IPS-18c (cell line): ENCODE data around the gene CADM1.

Source experiments
- H3K4me3 ChIP-seq: 2 replicates; pipeline ENCODE4 v1.7.0; 2013; ENCODE audit warnings: low read depth, mild to moderate bottlenecking, low read length, moderate library complexity; ENCODE audit not compliant: insufficient read depth
- H3K9me3 ChIP-seq: one replicate; pipeline ENCODE4 v1.6.1; 2013; ENCODE audit warnings: mild to moderate bottlenecking, low read length, moderate library complexity; ENCODE audit not compliant: control insufficient read depth, insufficient read depth

CADM1 gene

DNA sequence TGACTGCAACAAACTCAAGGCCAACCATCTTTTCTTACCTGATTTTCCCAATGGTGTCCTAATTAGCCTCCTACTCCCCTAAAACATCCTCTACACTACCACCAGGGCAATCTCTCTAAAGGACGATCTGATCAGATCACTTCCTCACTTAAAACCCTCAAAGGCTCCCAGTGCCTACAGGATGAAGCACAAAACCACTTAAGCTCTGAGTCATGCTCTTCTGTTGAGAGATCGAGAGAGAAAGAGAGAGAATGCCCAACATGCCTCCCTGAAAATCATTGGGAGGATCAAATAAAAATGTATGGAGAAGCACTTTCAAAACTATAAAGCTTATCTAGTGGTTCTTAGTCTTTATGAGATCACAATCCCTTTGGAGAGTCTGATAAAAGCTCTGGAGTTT, 171.1 kb downstream of the CADM1 start:
- Histone ChIP-seq H3K9me3 (peaks cover 2% of the 10 kb centered on the region), H3K4me3 (no peak overlapping the region)

DNA sequence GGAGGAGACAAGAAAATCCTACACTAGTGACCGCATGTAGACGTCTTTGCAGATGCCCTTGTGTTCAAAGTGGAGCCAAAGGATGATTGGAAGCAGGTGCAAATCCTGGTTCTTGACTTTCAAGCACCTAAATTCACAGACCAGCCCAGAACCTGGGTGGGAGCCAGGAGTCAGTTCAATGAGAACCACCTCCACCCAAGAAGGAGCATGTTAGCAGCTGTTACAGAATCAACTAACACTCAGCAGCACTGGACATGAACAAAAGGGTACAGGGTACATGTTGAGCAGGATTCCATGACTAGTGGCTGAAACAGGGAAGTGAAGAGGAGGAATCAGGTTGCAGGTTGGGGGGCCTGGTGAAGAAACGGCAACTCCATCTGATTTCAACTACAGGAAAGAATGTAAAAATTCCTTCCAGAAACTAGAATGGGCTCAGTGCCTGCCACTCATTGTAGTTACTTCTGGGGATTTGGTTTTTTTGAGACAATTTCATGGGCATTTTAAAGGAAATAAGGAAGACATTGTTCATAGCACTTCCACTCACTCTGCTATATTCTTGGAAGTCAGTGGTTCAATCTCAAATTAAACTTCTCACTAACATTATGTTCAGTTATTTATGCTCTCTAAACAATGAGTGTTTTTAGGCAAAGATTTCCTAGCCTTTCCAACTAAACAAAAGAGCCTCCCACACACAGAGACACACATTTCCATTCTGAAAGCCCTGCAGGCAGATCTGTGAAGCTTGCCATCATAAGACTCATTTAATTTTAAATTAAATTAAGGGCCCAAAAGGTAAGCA, 173.3 kb downstream of the CADM1 start:
- Histone ChIP-seq H3K4me3 (no peak overlapping the region), H3K9me3 (peaks cover 2% of the 10 kb centered on the region)

DNA sequence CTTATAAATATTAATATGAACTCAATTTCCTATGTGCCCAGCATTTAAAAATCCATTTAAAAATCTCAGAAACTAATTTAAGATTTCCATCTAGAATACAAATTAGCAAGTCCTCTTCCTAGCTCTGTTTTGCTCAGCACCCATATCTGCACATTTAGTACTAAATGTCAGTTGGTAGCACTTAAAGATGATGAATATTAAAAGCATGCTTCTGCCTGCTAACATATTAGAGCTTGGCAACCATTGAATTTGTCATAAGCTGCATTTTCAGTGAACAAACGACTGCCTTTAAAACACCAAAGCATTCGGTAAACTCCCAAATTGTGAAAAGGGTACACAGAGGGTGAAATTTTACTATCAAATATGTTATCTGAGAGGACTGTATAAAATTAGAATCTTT, 177.7 kb downstream of the CADM1 start:
- no peak overlapping the region for H3K4me3 ChIP-seq
- peaks cover 2% of the 10 kb centered on the region for H3K9me3 ChIP-seq

DNA sequence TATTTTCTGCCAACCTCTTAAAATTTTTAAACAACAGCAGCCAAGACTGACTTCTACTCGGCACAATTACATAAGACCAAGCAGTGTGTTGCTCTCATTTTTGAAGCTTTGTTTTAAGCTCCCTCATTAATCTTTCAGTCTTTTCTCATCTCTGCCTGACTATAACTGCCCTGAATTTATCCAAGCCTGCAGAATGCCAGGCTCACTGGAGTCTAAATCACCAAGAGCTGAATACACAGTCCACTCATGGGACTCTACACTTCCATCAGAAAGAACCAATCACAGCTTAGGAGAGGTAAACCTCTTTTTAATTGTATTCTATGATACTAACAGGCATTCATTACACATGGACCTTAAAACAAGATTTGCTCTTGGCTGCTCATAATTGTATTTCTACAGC, 178.7 kb downstream of the CADM1 start:
- Histone ChIP-seq H3K4me3 (no peak overlapping the region), H3K9me3 (peaks cover 2% of the 10 kb centered on the region)

DNA sequence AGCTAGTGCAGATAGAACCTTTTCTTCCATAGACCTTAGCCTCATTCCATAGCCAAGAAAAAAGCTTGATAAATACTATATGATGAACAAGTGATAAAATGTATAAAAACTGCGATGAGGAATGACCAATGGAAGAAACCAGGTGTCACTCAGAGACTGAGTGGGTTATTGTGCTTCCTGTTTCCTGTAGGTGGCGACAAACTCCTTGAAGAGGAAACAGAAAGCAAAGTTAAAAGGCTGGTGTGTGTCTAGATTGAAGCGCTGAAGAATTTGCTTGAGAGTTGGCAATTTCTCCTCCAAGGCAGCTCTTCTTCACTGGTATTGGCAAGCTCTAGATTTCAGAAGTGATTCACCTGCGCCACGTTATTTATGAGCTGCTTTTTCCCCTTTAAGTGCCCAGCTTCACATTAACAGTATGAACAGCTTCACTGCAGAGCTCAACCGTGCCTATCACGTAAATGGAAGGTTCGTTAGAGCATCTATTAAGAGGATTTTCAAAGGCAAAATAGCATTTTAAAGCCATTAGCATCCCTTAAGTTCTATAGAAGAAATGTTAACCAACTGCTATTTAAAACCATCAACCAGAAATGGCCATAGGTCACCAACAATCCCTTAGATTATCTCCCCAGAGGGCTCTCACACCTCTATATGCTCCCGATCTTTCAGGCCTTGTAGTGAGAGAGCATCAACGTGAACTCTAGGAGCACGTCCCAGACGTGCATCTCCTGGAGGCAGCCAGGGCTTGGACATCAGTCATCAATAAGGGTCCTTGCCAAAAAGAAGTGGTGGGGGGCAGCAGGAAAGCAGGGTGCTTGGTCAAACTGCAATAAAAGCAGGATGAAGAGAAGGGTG, 179.4 kb downstream of the CADM1 start:
- H3K4me3 ChIP-seq, result no peak overlapping the region

DNA sequence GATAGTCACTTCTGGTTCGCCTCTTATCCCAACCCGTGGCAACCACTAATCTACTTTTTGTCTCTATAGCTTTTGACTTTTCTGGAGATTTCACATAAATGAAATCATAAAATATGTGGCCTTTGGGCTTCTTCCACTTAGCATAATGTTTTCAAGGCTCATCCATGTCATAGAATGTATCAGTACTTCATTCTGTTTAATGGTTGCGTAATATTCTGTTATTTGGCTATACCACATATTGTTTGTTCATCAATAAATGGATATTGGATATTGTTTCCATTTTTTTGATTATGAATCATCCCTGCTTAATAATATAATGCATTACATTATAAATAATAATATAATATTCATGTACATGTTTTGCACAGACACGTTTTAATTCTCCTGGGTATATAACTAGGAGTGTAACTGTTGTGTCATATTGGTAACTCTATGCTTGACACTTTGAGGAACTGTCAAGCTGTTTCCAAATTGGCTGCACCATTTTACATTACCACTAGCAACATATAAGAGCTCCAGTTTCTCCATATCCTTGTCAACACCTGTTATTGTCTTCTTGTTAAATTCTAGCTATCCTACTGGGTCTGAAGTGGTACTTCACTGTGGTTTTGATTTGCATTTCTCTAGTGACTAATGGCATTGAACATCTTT, 181.5 kb downstream of the CADM1 start:
- Histone ChIP-seq H3K9me3 (no peaks in the 10 kb centered on the region), H3K4me3 (no peak overlapping the region)

More for the DNA sequence above, 179.4 kb downstream of the CADM1 start:
- H3K9me3 ChIP-seq, result no peaks in the 10 kb centered on the region

DNA sequence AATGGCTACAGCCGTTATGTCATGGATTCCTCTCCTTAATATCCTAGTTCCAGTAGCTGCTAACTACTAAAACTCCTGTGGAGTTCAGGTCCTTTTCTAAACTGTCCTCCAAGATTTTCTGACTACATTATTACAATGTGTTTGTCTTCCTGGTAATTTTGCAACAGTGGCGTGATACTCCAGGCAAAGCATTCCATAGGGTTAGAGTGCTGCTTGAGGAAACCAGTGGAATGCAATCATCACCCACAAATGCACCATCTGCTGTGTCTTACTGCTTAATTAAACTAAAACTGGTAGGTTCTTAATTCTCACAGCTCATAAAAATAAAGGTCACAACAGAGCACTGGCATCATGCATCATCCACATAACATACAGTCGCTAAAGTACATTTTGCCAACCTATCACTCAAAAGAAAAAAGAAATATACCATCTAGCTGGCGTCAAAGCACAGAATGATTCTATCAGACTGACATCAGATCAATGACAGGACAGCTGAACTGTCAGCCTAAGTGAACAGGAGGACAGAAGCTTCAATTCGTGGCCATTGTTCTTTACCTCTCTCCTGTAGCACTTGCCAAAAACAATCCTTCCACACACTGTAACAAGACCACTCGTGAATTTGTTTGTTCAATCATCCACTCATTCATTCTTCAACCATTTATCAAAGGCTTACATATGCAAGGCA, 182.5 kb downstream of the CADM1 start:
- Histone ChIP-seq H3K9me3 (no peaks in the 10 kb centered on the region), H3K4me3 (no peak overlapping the region)

DNA sequence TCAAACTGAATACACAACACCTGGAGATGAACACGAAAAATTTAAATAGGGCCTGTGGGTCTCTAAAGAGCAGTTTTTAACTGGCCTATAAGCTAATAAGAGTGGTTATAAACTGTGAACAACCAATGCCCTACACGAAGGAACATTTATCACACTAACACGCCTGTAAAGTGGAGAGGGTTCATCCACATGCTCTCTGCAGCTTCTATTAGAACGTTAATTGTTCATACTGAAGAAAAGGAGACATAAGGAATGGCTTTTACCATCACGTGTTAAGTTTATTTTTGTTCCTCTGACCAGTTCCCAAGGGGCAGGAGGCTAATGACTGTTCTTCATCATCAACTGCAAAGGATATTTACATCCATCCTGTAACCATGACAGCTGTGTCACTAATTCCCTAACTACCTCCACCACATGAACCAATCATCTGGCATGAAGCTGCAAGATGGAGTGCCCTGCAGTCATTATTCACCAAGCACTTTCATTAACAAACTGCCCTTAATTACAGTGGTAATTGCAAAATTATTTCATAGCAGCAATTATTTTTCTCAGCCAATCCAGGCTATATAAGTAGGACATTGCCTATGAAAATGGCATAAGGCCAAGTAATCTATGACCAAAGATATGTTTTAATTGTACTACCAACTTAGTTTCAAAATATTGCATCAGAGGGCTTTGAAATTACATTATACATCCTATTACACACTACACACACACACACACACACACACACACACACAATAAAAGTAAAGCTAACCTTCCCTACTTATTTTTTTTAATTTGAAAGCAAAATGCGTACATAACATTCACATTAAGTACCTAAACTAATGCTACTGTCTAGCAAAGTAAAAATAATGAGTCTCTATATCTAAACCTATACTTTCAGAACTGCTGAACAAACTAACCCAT, 186.7 kb downstream of the CADM1 start:
- no peak overlapping the region for H3K4me3 ChIP-seq
- no peaks in the 10 kb centered on the region for H3K9me3 ChIP-seq

DNA sequence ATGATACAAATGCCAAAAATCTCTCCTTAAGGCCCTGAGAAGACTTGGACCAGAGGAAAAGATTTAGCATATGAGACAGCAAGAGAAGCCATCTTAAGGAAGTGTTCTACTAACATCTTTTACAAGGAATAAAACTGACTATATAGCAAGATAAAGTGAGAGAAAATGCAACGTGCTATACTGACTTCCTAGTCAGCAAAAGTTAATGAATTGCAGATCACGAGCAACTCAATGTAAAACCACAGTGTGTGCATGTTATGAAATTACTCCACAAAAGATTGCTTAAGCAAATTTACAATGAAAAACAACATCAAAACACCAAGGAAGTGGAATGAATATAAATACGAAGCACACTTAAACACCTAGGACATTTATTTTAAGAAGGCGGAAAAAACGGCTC, 187.5 kb downstream of the CADM1 start:
- Histone ChIP-seq H3K9me3 (no peaks in the 10 kb centered on the region), H3K4me3 (no peak overlapping the region)

DNA sequence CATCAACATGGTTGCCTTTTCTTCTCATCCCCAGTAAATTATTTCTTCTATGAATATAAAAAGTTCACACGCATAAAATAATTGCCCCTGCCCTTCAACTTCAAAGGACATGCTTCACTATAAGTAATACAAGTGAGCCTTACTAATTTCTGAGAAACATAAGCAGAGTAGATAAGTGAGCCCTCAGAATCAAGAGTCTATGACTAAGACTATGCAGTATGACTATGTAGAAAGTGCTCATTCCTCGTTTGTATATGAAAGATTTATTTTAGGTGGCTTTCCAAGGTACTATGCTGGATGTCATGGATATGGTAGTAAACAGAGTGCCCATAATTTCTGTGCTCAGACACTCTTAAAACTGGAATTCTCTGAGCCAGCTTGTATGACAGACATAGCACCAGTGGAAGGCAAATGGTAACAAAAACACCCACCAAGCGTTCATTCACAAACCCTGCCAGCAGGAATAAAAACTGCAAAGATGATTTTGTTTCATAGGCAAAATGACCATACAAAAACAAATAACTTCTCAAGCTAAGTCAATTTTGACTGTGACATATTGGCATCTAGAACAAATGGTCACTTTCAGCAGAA, 189.8 kb downstream of the CADM1 start:
- Histone ChIP-seq H3K4me3 (no peak overlapping the region), H3K9me3 (no peaks in the 10 kb centered on the region)

DNA sequence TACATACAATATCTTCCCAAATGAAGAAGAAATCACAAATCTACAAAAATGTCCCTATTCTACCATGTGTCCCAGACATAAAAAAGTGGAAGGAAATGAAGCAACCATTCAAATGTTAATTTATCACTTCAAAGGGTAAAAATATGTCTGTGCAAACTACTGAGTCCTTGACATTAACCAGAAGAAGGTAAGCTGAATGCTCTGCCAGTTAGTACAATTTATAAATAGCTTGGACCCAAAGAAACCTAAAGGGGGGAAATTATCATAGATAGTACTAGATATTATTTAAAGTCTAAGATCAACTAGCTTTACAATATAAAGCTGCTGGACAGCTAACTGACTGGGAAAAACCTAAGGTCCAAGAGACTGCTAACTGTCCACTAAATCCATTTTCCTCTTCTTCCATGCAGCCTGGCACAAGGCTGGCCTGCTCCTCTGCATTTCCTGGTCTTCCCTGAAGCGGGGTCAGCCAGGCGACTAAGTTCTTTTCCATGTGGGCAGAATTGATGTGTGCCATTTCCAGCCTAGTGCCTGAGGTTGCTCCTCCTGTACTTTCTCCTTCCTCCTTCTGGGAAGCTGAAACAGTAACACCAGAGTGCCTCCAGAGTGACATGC, 190.9 kb downstream of the CADM1 start:
- Histone ChIP-seq H3K9me3 (no peaks in the 10 kb centered on the region), H3K4me3 (no peak overlapping the region)

DNA sequence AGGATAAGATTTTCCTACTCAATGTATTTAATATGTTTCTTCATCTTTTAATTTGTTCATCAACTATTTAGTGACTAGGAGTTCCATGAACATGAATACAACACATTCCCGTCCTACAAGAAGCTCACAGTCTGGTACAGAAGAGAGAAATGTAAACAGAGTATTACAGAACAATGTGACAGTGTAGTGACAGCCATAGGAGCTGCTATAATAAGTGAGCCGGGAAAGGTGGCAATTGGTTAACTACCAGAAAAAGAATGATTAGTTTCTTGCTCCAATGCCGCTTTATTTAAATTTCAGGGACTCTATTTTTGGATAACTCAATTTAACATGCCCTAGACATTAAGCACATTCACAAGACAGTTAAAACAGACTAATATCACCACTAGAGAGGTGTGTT, 192.3 kb downstream of the CADM1 start:
- H3K9me3 ChIP-seq, result no peaks in the 10 kb centered on the region

DNA sequence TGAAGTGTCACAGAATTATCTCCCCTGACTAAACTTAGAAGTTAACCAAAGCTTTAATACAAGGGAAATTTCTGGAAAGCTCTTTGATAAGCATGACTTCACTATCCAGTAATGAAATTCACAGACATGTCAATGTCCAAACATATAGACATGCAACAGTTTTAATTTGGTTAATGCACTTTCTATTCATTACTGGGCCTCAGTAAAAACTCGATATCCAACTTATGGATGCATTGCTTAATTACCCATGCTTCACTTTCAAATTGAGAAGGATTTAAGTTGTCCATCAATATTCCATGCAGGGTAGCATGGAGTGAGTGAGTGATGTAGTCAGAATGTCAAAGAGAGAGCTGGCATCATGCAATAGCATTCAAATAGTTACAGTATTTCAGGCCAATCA, 197.5 kb downstream of the CADM1 start:
- no peaks in the 10 kb centered on the region for H3K9me3 ChIP-seq
- no peak overlapping the region for H3K4me3 ChIP-seq

More for the DNA sequence above, 192.3 kb downstream of the CADM1 start:
- no peak overlapping the region for H3K4me3 ChIP-seq

DNA sequence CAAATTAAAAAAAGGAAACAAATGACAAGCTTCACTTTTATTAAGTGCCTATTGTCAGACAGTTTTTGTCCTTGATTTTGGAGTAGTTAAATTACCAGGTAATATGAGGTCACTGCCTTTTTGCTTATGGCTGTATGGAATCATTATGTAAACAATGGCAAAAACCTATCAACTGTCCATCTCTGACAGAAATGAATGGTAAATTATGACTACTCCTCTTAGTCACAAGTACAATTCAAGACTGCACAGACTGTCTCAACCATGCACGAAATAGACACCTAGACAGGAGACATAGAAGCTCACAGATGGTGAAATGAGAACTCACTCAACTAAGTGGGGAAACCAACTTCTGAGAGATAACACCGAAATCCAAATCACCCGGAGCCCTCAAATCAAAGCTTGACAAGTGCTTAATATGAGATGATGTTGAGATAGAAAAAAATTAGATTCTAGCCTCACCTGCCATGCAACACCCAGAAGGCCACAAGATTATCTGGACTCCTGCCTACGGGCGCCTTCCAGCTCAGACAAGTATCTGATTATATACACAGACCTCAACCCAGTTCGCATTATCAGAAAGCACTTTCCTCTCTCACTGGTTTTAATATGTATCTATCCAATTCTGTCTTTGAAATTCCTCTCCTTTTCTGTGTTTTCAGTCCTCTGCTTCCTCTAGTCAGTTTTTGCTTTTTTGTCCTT, 199.3 kb downstream of the CADM1 start:
- no peaks in the 10 kb centered on the region for H3K9me3 ChIP-seq
- H3K4me3 ChIP-seq, result no peak overlapping the region

DNA sequence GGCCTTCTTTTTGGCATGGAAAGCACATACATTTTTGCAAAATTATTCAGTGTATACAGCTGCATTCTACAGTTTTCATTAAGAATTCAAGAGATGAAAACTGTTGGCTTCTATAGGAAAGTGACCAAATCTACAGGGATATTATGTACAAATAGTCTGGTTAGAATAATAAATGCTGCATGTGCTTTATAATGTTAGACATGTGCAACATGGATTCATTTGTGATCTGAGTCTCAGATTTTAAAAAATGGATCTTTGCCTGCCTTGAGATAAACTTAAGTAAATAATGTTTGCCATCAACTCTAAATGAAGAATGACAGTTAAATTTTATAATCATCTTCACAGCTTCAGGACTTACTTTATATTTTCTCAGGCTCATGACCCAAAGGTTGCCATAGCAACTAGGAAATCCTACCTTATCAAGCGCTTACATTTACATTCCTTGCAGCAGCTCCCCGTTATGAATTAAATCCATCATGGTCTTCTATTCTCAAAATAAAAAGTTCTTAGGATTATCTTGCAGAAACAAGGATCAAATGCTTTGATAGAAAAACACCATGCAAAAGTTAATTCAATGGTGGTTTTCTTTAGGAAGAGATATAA, 200.2 kb downstream of the CADM1 start:
- Histone ChIP-seq H3K4me3 (no peak overlapping the region), H3K9me3 (no peaks in the 10 kb centered on the region)
